ENCODE data around the gene HCFC1.

Gene HCFC1

GRCh38 chrX:153903238-153903980, 68.2 kb downstream of the HCFC1 start:
- DNase-seq (ENCODE audit: low read depth) = no peak

GRCh38 chrX:153902385-153902784, 69.2 kb downstream of the HCFC1 start:
- DNase-seq (ENCODE audit: low read depth) = no peak

GRCh38 chrX:153901753-153902140, 69.9 kb downstream of the HCFC1 start:
- DNase-seq (ENCODE audit: low read depth) = no peak

GRCh38 chrX:153900831-153901752, 70.5 kb downstream of the HCFC1 start:
- no peak for DNase-seq (ENCODE audit: low read depth)

GRCh38 chrX:153897899-153898298, 73.7 kb downstream of the HCFC1 start:
- no peak for DNase-seq (ENCODE audit: low read depth)

Data from activated T-cell treated with anti-CD3 and anti-CD28 coated beads for 48 hours (primary cell).